ENCODE measurements around the gene DTX3L.

The DTX3L gene

GRCh38 chr3:122603056-122603455, 38.9 kb downstream of the DTX3L start:
- Histone ChIP-seq H3K27ac (ENCODE audit: low read depth, low read length, severe bottlenecking) (no peak overlapping the region), H3K9me3 (ENCODE audit: control insufficient read depth, low read length) (no peaks in the 10 kb centered on the region), H3K4me3 (ENCODE audit: extremely low read depth, insufficient read depth, low read length, poor library complexity, severe bottlenecking) (no peak overlapping the region), H3K4me1 (ENCODE audit: control insufficient read depth, insufficient read depth, low read length, poor library complexity, severe bottlenecking) (no peaks in the 10 kb centered on the region), H3K36me3 (ENCODE audit: control insufficient read depth, insufficient read depth, low read length) (no peaks in the 10 kb centered on the region)
- 50 to 89% methylated on average over 1 of the region's 2 CpGs for WGBS, 2 experiments (ENCODE audit: insufficient coverage in 2 of 2)

GRCh38 chr3:122606330-122606729, 42.2 kb downstream of the DTX3L start:
- Histone ChIP-seq H3K36me3 (ENCODE audit: control insufficient read depth, insufficient read depth, low read length) (no peaks in the 10 kb centered on the region), H3K4me3 (ENCODE audit: extremely low read depth, insufficient read depth, low read length, poor library complexity, severe bottlenecking) (no peak overlapping the region), H3K9me3 (ENCODE audit: control insufficient read depth, low read length) (no peaks in the 10 kb centered on the region), H3K27ac (ENCODE audit: low read depth, low read length, severe bottlenecking) (no peak overlapping the region), H3K4me1 (ENCODE audit: control insufficient read depth, insufficient read depth, low read length, poor library complexity, severe bottlenecking) (peaks cover 5% of the 10 kb centered on the region)
- 100% methylated on average over 1 of the region's 4 CpGs; no CpG with 5 or more reads in 1 of the 2 experiments for WGBS, 2 experiments (ENCODE audit: insufficient coverage in 2 of 2)

- H3K9me3 ChIP-seq (ENCODE audit: control insufficient read depth, low read length): no peaks in the 10 kb centered on the region
- H3K27ac ChIP-seq (ENCODE audit: low read depth, low read length, severe bottlenecking): no peak overlapping the region
- H3K36me3 ChIP-seq (ENCODE audit: control insufficient read depth, insufficient read depth, low read length): no peaks in the 10 kb centered on the region
- no CpG with 5 or more reads among the region's 1 CpG for WGBS, 2 experiments (ENCODE audit: insufficient coverage in 2 of 2)
- no peak overlapping the region for H3K4me3 ChIP-seq (ENCODE audit: extremely low read depth, insufficient read depth, low read length, poor library complexity, severe bottlenecking)
- peaks cover 5% of the 10 kb centered on the region for H3K4me1 ChIP-seq (ENCODE audit: control insufficient read depth, insufficient read depth, low read length, poor library complexity, severe bottlenecking)
Measured at GRCh38 chr3:122608916-122609315, 44.8 kb downstream of the DTX3L start.

GRCh38 chr3:122609798-122610559, 45.8 kb downstream of the DTX3L start:
- no peaks in the 10 kb centered on the region for H3K9me3 ChIP-seq (ENCODE audit: control insufficient read depth, low read length)
- H3K27ac ChIP-seq (ENCODE audit: low read depth, low read length, severe bottlenecking): no peak overlapping the region
- peaks cover 5% of the 10 kb centered on the region for H3K4me1 ChIP-seq (ENCODE audit: control insufficient read depth, insufficient read depth, low read length, poor library complexity, severe bottlenecking)
- no peak overlapping the region for H3K4me3 ChIP-seq (ENCODE audit: extremely low read depth, insufficient read depth, low read length, poor library complexity, severe bottlenecking)
- 92 to 98% methylated on average over 5 of the region's 7 CpGs for WGBS, 2 experiments (ENCODE audit: insufficient coverage in 2 of 2)
- no peaks in the 10 kb centered on the region for H3K36me3 ChIP-seq (ENCODE audit: control insufficient read depth, insufficient read depth, low read length)

- Histone ChIP-seq H3K27ac (ENCODE audit: low read depth, low read length, severe bottlenecking) (peak overlapping the region; percentile 13), H3K36me3 (ENCODE audit: control insufficient read depth, insufficient read depth, low read length) (no peaks in the 10 kb centered on the region), H3K9me3 (ENCODE audit: control insufficient read depth, low read length) (no peaks in the 10 kb centered on the region), H3K4me1 (ENCODE audit: control insufficient read depth, insufficient read depth, low read length, poor library complexity, severe bottlenecking) (peaks cover 5% of the 10 kb centered on the region), H3K4me3 (ENCODE audit: extremely low read depth, insufficient read depth, low read length, poor library complexity, severe bottlenecking) (no peak overlapping the region)
- 95 to 100% methylated on average over 4 of the region's 5 CpGs for WGBS, 2 experiments (ENCODE audit: insufficient coverage in 2 of 2)
Measured at GRCh38 chr3:122612696-122613095, 48.6 kb downstream of the DTX3L start.

- H3K4me3 ChIP-seq (ENCODE audit: extremely low read depth, insufficient read depth, low read length, poor library complexity, severe bottlenecking): no peak overlapping the region
Measured at GRCh38 chr3:122615303-122615702, 51.2 kb downstream of the DTX3L start.

GRCh38 chr3:122618614-122619013, 54.5 kb downstream of the DTX3L start:
- Histone ChIP-seq H3K4me1 (ENCODE audit: control insufficient read depth, insufficient read depth, low read length, poor library complexity, severe bottlenecking) (no peaks in the 10 kb centered on the region), H3K27ac (ENCODE audit: low read depth, low read length, severe bottlenecking) (no peak overlapping the region), H3K9me3 (ENCODE audit: control insufficient read depth, low read length) (no peaks in the 10 kb centered on the region), H3K4me3 (ENCODE audit: extremely low read depth, insufficient read depth, low read length, poor library complexity, severe bottlenecking) (no peak overlapping the region), H3K36me3 (ENCODE audit: control insufficient read depth, insufficient read depth, low read length) (no peaks in the 10 kb centered on the region)
- WGBS, 2 experiments (ENCODE audit: insufficient coverage in 2 of 2): 77 to 86% methylated on average over 2 to 3 of the region's 3 CpGs

More at GRCh38 chr3:122615303-122615702, 51.2 kb downstream of the DTX3L start:
- Histone ChIP-seq H3K9me3 (ENCODE audit: control insufficient read depth, low read length) (no peaks in the 10 kb centered on the region), H3K4me1 (ENCODE audit: control insufficient read depth, insufficient read depth, low read length, poor library complexity, severe bottlenecking) (no peaks in the 10 kb centered on the region), H3K36me3 (ENCODE audit: control insufficient read depth, insufficient read depth, low read length) (no peaks in the 10 kb centered on the region), H3K27ac (ENCODE audit: low read depth, low read length, severe bottlenecking) (no peak overlapping the region)
- 17% methylated on average over 1 of the region's 3 CpGs; no CpG with 5 or more reads in 1 of the 2 experiments for WGBS, 2 experiments (ENCODE audit: insufficient coverage in 2 of 2)

GRCh38 chr3:122619040-122619439, 54.9 kb downstream of the DTX3L start:
- Histone ChIP-seq H3K9me3 (ENCODE audit: control insufficient read depth, low read length) (no peaks in the 10 kb centered on the region), H3K4me1 (ENCODE audit: control insufficient read depth, insufficient read depth, low read length, poor library complexity, severe bottlenecking) (no peaks in the 10 kb centered on the region), H3K27ac (ENCODE audit: low read depth, low read length, severe bottlenecking) (no peak overlapping the region), H3K4me3 (ENCODE audit: extremely low read depth, insufficient read depth, low read length, poor library complexity, severe bottlenecking) (no peak overlapping the region), H3K36me3 (ENCODE audit: control insufficient read depth, insufficient read depth, low read length) (no peaks in the 10 kb centered on the region)
- WGBS, 2 experiments (ENCODE audit: insufficient coverage in 2 of 2): 91 to 100% methylated on average over 2 to 3 of the region's 4 CpGs

- WGBS, 2 experiments (ENCODE audit: insufficient coverage in 2 of 2): 80 to 82% methylated on average over 3 of the region's 4 CpGs
Measured at GRCh38 chr3:122620399-122620798, 56.3 kb downstream of the DTX3L start.

GRCh38 chr3:122621112-122621511, 57.0 kb downstream of the DTX3L start:
- Histone ChIP-seq H3K4me3 (ENCODE audit: extremely low read depth, insufficient read depth, low read length, poor library complexity, severe bottlenecking) (no peak overlapping the region), H3K4me1 (ENCODE audit: control insufficient read depth, insufficient read depth, low read length, poor library complexity, severe bottlenecking) (no peaks in the 10 kb centered on the region), H3K9me3 (ENCODE audit: control insufficient read depth, low read length) (no peaks in the 10 kb centered on the region), H3K27ac (ENCODE audit: low read depth, low read length, severe bottlenecking) (no peak overlapping the region), H3K36me3 (ENCODE audit: control insufficient read depth, insufficient read depth, low read length) (no peaks in the 10 kb centered on the region)
- WGBS, 2 experiments (ENCODE audit: insufficient coverage in 2 of 2): 100% methylated on average over 1 of the region's 3 CpGs; no CpG with 5 or more reads in 1 of the 2 experiments

More at GRCh38 chr3:122620399-122620798, 56.3 kb downstream of the DTX3L start:
- H3K4me1 ChIP-seq (ENCODE audit: control insufficient read depth, insufficient read depth, low read length, poor library complexity, severe bottlenecking): no peaks in the 10 kb centered on the region
- no peak overlapping the region for H3K4me3 ChIP-seq (ENCODE audit: extremely low read depth, insufficient read depth, low read length, poor library complexity, severe bottlenecking)
- H3K27ac ChIP-seq (ENCODE audit: low read depth, low read length, severe bottlenecking): no peak overlapping the region
- H3K9me3 ChIP-seq (ENCODE audit: control insufficient read depth, low read length): no peaks in the 10 kb centered on the region
- H3K36me3 ChIP-seq (ENCODE audit: control insufficient read depth, insufficient read depth, low read length): no peaks in the 10 kb centered on the region

All from mesodermal cell (in vitro differentiated cells).